ENCODE results near the gene NFASC.

Gene NFASC

GRCh38 chr1:204947338-204947737 lies 76.7 kb downstream of the NFASC start:
- TF ChIP-seq, protein P1, sequence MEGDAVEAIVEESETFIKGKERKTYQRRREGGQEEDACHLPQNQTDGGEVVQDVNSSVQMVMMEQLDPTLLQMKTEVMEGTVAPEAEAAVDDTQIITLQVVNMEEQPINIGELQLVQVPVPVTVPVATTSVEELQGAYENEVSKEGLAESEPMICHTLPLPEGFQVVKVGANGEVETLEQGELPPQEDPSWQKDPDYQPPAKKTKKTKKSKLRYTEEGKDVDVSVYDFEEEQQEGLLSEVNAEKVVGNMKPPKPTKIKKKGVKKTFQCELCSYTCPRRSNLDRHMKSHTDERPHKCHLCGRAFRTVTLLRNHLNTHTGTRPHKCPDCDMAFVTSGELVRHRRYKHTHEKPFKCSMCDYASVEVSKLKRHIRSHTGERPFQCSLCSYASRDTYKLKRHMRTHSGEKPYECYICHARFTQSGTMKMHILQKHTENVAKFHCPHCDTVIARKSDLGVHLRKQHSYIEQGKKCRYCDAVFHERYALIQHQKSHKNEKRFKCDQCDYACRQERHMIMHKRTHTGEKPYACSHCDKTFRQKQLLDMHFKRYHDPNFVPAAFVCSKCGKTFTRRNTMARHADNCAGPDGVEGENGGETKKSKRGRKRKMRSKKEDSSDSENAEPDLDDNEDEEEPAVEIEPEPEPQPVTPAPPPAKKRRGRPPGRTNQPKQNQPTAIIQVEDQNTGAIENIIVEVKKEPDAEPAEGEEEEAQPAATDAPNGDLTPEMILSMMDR (conservative IDR thresholded peaks at IDR 0.05; ENCODE audit: low read length): no peak
- no peak for DNase-seq (ENCODE audit: low read depth)
- no peak overlapping the region for H3K4me3 ChIP-seq (ENCODE audit: low read length)

DNA sequence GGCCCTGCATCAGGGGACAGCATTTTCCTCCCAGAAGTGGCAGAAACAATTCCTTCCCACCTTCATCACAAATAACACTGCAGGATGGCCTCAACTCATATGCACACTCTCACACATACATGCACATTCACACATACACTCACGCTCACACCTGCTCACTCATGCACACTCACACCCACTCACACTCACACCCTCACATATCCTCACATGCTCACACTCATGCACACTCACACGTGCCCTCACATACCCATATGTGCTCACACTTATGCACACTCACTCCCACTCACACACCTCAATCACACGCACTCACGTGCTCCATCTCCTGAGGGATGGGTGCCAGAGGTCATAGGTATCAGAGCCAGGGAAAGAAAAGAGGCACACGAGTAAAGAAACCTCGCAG lies 77.1 kb downstream of the NFASC start:
- TF ChIP-seq, protein P1 (conservative IDR thresholded peaks at IDR 0.05; ENCODE audit: low read length): no peak
- H3K4me3 ChIP-seq (ENCODE audit: low read length): no peak overlapping the region
- DNase-seq (ENCODE audit: low read depth): no peak

GRCh38 chr1:204950353-204951001 lies 79.8 kb downstream of the NFASC start:
- TF ChIP-seq, protein P1 (conservative IDR thresholded peaks at IDR 0.05; ENCODE audit: low read length): no peak
- no peak for DNase-seq (ENCODE audit: low read depth)
- H3K4me3 ChIP-seq (ENCODE audit: low read length): no peak overlapping the region

- no peak overlapping the region for H3K4me3 ChIP-seq (ENCODE audit: low read length)
- TF ChIP-seq, protein P1 (conservative IDR thresholded peaks at IDR 0.05; ENCODE audit: low read length): no peak
- no peak for DNase-seq (ENCODE audit: low read depth)
Measured at GRCh38 chr1:204958317-204959307, 88.0 kb downstream of the NFASC start.

- DNase-seq (ENCODE audit: low read depth): no peak
- TF ChIP-seq, protein P1 (conservative IDR thresholded peaks at IDR 0.05; ENCODE audit: low read length): 0 out of 2 replicates have a peak, but pooled peaks have one; percentile 13
- H3K4me3 ChIP-seq (ENCODE audit: low read length): no peak overlapping the region
Measured at GRCh38 chr1:204959374-204959773, 88.7 kb downstream of the NFASC start.

DNA sequence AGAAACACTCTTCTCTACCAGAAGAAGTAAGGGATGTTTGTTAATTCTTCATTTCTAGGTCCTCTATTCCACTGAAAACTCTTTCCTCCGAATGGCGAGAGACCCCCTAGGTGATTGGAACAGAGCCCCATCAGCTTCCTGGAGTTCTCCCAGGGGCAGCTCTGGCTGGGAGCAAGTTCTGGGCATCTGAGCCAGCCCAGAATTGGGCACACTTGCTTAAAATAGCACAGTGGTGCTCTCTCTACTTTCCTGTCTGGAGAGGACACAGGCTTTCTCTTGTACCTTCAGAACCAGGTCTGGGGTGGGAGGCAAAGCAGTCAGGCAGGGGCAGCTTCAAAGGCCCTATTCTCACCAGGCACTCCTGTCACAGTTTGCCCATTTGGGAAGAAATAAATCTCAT lies 89.2 kb downstream of the NFASC start:
- TF ChIP-seq, protein P1 (conservative IDR thresholded peaks at IDR 0.05; ENCODE audit: low read length): no peak
- no peak for DNase-seq (ENCODE audit: low read depth)
- no peak overlapping the region for H3K4me3 ChIP-seq (ENCODE audit: low read length)
